Left lobe of liver (tissue), 2 donors: ENCODE measurements around the gene GTSE1. TPM values are rescaled to one million over a fixed set of nuclear protein-coding genes. Genes with fewer than 3 reads are reported as not detected.

Experiments used
- ATAC-seq: fragments of 200-7000 bp; cut with Tn5 transposase; one replicate; pipeline ENCODE4 v1.9.1; 2020; ENCODE audit warnings: mild to moderate bottlenecking, moderate library complexity
- DNase-seq: peaks from one replicate; pipeline ENCODE4 v3.0.0-alpha.2; 2020; ENCODE audit warnings: low spot score
- total RNA-seq: library from RNA; stranded (reverse); gene quantifications from one replicate; pipeline ENCODE4 v1.2.1, GENCODE V29; 2021
- donor health status: DM: no; HTN: no; CAD: no; lungs with moderate emphysema.
- donor health status: DM: no; HTN: yes; CAD: no.

Gene GTSE1
- total RNA-seq, 1 donor from 2014 or later: 0.63 TPM

GRCh38 chr22:46273432-46274148, 23.1 kb upstream of the GTSE1 start:
- DNase-seq (no peak), ATAC-seq (no peak)

- no peak for DNase-seq
- ATAC-seq: no peak
Observed at GRCh38 chr22:46274381-46274780, 22.3 kb upstream of the GTSE1 start.

- peak; percentile 18 for ATAC-seq
- no peak for DNase-seq
Observed at GRCh38 chr22:46275455-46276122, 21.1 kb upstream of the GTSE1 start.

- no peak for DNase-seq
- no peak for ATAC-seq
Observed at GRCh38 chr22:46276563-46276962, 20.1 kb upstream of the GTSE1 start.

GRCh38 chr22:46278656-46279645, 17.7 kb upstream of the GTSE1 start:
- ATAC-seq (no peak), DNase-seq (no peak)

- DNase-seq: no peak
- ATAC-seq: peak; percentile 18
Observed at GRCh38 chr22:46280063-46280817, 16.4 kb upstream of the GTSE1 start.

- no peak for DNase-seq
Observed at GRCh38 chr22:46280999-46281623, 15.6 kb upstream of the GTSE1 start.

GRCh38 chr22:46281866-46282678, 14.6 kb upstream of the GTSE1 start:
- ATAC-seq: peak; percentile 6

More at GRCh38 chr22:46280999-46281623, 15.6 kb upstream of the GTSE1 start:
- ATAC-seq: peak; percentile 23

GRCh38 chr22:46286006-46286405, 10.7 kb upstream of the GTSE1 start:
- ATAC-seq (no peak), DNase-seq (no peak)

More at GRCh38 chr22:46281866-46282678, 14.6 kb upstream of the GTSE1 start:
- no peak for DNase-seq

- ATAC-seq: peak; percentile 2
- DNase-seq: no peak
Observed at GRCh38 chr22:46286941-46287872, 9.5 kb upstream of the GTSE1 start.

- ATAC-seq (peak; percentile 17), DNase-seq (no peak)
Observed at GRCh38 chr22:46287873-46288751, 8.6 kb upstream of the GTSE1 start.

- DNase-seq: no peak
- ATAC-seq: no peak
Observed at GRCh38 chr22:46288846-46289243, 7.8 kb upstream of the GTSE1 start.

- ATAC-seq (peak; percentile 3), DNase-seq (no peak)
Observed at GRCh38 chr22:46289244-46289891, 7.3 kb upstream of the GTSE1 start.

- ATAC-seq: no peak
- no peak for DNase-seq
Observed at GRCh38 chr22:46290121-46290842, 6.4 kb upstream of the GTSE1 start.

- ATAC-seq: no peak
- no peak for DNase-seq
Observed at GRCh38 chr22:46290843-46291785, 5.6 kb upstream of the GTSE1 start.
